Thoracic aorta (tissue), 2 donors: ENCODE measurements around the gene ZNF286A. TPM values are rescaled to one million over a fixed set of nuclear protein-coding genes. Genes with fewer than 3 reads are reported as not detected.
"Not testable (repeated sequence)": the region's sequence is repeated elsewhere in the genome, so short reads cannot be mapped to it uniquely, and the experiment has no call there.

ENCODE experiments used
- ATAC-seq: fragments of 150-250 bp; one replicate; pipeline ENCODE4 v1.8.0; 2017; ENCODE audit warnings: low read depth; ENCODE audit not compliant: insufficient number of reproducible peaks, low FRiP score
- DNase-seq: peaks from one replicate; pipeline ENCODE4 v3.0.0-alpha.2; 2020; ENCODE audit warnings: low spot score
- H3K27ac ChIP-seq, 2 donors: fragments of 200-600 bp; sonication (generic); 1 replicate in 1 of 2; 2 replicates in 1 of 2; pipeline ENCODE4 v1.5.1; 2016; ENCODE audit warnings: mild to moderate bottlenecking in 2 of 2, moderate library complexity in 2 of 2
- H3K27me3 ChIP-seq: fragments of 200-600 bp; sonication (generic); replicated peaks from 2 replicates; pipeline ENCODE4 v1.6.0; 2016; ENCODE audit warnings: mild to moderate bottlenecking; ENCODE audit not compliant: insufficient read depth
- H3K36me3 ChIP-seq: fragments of 200-600 bp; sonication (generic); one replicate; pipeline ENCODE4 v1.5.1; 2016
- H3K4me1 ChIP-seq, 2 donors: fragments of 200-600 bp; sonication (generic); 1 replicate in 1 of 2; 2 replicates in 1 of 2; pipeline versions ENCODE4 v1.5.1 to v1.6.0; 2016; ENCODE audit warnings: low read depth in 2 of 2, mild to moderate bottlenecking in 1 of 2; ENCODE audit not compliant: control insufficient read depth in 1 of 2
- H3K4me3 ChIP-seq: fragments of 200-600 bp; sonication (generic); 2 replicates; pipeline ENCODE4 v1.5.1; 2016; ENCODE audit warnings: mild to moderate bottlenecking
- H3K9me3 ChIP-seq: fragments of 200-600 bp; sonication (generic); 2 replicates; pipeline ENCODE4 v1.5.1; 2016
- total RNA-seq, 2 donors: library from RNA; depleted of rRNA; stranded (reverse); fragments of >200 nt; gene quantifications; one replicate each; pipeline versions ENCODE4 v1.1.0 to v1.2.3, GENCODE V29; 2016

The ZNF286A gene
- total RNA-seq, 2 donors from 2014 or later = 7.6 to 22.4 TPM

- not testable (repeated sequence) for ATAC-seq, H3K36me3 ChIP-seq, H3K27ac ChIP-seq
These were observed 12.1 kb upstream of the ZNF286A start for GRCh38 chr17:15687494-15687893.

DNA sequence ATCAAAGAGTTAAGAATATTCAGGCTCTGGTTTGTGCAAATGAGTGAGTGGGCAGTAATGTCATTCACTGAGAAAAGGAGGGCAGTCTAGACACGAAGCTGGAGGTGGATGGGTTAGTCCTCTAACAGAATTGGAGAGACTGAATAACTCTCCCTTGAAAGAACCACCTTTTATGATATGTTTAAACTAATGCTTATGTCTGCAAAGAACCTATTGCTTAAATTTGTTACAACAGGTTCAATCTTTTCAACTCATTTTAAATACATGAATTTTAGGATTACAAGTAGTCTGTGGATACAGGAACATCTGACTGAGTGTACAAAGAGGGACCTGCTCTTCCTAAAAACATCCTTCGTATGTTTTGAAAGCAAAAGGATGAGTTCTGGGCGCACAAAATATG, 585 bp upstream of the ZNF286A start:
- not testable (repeated sequence) for H3K36me3 ChIP-seq, DNase-seq, H3K4me1 ChIP-seq, H3K9me3 ChIP-seq, H3K27me3 ChIP-seq
- H3K27ac ChIP-seq = peak overlapping the region in 1 of 2 donors; percentile 34
- H3K4me3 ChIP-seq = peak overlapping the region; percentile 78
- peak; percentile 7 for ATAC-seq

More at GRCh38 chr17:15687494-15687893, 12.1 kb upstream of the ZNF286A start:
- not testable (repeated sequence) for H3K9me3 ChIP-seq, H3K4me3 ChIP-seq, H3K4me1 ChIP-seq, H3K27me3 ChIP-seq, DNase-seq

DNA sequence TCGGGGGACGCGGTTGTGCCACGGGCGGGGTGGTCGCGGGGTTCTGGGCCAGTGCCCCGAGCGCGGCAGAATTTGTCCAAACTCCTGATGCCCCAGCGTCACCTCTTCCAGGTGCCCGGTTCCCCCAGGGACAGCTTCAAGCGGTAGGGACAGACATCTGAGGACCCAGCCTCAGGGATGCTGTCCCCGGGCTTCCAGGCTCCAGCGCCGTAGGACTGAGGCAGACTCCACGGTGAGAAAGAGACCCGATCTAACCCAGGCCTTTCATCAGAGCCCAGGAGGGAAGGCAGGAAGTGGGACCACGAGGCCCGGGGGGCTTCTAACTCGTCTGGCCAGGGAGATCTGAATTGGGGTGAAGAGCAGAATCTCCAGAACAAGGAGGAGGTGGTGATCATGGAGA, 385 bp downstream of the ZNF286A start:
- not testable (repeated sequence) for H3K27me3 ChIP-seq, ATAC-seq, H3K9me3 ChIP-seq, H3K36me3 ChIP-seq, DNase-seq, H3K4me1 ChIP-seq
- peak overlapping the region; percentile 78 for H3K4me3 ChIP-seq
- peak overlapping the region in 1 of 2 donors; percentile 34 for H3K27ac ChIP-seq

DNA sequence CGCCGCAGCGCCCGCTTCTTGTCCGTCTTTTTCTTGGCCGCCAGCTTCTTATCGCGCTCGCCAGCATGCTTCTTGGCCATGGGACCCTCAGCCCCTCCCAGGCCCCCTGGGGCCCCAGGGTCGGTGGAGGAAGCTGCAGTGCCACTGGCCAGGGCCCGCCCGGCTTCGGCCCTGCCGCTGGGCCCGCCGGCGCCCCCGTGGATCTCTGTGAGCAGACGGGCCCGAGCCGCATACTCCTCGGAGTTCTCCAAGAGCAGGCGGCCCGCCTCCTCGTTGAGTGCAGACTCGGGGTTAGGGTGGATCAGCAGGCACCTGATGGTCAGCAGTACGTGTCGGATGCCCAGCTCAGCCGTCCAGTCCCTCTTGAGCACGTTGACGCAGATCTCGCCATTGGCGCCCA, 4.7 kb downstream of the ZNF286A start:
- ATAC-seq, H3K4me3 ChIP-seq, H3K27me3 ChIP-seq, H3K9me3 ChIP-seq, DNase-seq, H3K4me1 ChIP-seq, H3K27ac ChIP-seq: not testable (repeated sequence)
- H3K36me3 ChIP-seq = peaks cover 21% of the 10 kb centered on the region

DNA sequence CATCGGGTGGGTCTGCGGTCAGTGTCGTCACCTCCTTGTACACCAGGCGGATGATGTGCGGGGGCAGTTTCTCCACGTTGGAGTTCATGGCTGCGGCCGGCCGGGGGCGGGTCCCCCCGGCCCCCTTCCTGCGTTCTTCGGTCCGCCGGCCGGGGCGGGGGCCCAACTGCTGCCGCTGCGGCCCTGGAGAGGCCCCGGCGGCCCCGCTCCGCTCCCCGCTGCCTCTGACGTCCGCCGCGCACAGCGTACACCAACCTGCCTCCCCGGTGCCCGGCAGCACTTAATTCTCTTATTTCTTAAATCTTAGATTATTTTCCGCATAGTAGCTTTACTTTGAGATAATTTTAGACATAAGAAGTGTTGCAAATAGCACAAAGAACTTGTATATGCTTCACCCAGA, 5.3 kb downstream of the ZNF286A start:
- DNase-seq, H3K27ac ChIP-seq, H3K4me1 ChIP-seq, ATAC-seq, H3K27me3 ChIP-seq, H3K9me3 ChIP-seq, H3K4me3 ChIP-seq: not testable (repeated sequence)
- peaks cover 21% of the 10 kb centered on the region for H3K36me3 ChIP-seq

DNA sequence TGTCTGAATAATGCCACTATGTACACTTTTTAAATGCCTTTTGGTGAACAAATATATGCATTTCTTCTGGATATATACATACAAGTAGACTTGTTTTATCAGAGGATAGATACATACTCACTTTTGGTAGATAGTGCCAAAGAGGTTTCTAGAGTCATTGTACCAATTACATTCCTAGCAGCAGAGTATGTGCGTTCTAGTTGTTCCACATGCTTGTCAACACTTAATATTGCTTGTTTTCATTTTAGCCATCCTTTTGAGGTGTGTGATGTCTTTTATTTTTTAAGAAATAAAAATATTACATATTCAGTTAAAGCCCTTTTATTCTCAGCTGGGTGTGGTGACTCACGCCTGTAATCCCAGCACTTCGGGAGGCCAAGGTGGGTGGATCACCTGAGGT, 9.3 kb downstream of the ZNF286A start:
- not testable (repeated sequence) for ATAC-seq, H3K27me3 ChIP-seq, H3K4me3 ChIP-seq, H3K4me1 ChIP-seq, H3K27ac ChIP-seq, DNase-seq
- Histone ChIP-seq H3K36me3 (peaks cover 29% of the 10 kb centered on the region), H3K9me3 (peaks cover 18% of the 10 kb centered on the region)

DNA sequence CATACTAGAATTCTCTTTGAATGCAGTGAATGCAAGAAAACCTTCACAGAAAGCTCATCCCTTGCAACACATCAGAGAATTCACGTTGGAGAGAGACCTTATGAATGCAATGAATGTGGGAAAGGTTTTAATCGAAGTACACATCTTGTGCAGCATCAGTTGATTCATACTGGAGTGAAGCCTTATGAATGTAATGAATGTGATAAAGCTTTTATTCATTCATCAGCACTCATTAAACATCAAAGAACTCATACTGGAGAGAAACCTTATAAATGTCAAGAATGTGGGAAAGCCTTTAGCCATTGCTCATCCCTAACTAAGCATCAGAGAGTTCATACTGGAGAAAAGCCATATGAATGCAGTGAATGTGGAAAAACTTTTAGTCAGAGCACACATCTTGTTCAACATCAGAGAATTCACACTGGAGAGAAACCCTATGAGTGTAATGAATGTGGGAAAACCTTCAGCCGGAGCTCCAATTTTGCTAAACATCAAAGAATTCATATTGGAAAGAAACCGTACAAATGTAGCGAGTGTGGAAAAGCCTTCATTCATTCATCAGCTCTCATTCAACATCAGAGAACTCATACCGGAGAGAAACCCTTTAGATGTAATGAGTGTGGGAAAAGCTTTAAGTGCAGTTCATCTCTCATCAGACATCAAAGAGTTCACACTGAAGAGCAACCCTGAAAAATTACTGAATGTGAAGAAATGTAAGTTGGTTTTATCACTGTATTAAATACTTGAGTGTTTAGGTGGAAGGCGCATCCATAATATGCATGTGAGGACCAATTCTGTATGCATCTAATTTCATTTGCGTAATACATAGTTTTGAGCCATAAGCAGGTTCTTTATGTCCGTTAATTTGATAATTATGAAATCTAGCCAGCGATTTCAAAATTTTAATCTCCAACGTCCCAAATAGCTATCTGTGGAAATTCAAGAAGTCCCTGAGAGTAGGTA, 17.3 kb downstream of the ZNF286A start:
- peaks cover 49% of the 10 kb centered on the region for H3K9me3 ChIP-seq
- ATAC-seq, H3K4me3 ChIP-seq, H3K4me1 ChIP-seq, DNase-seq, H3K27me3 ChIP-seq, H3K36me3 ChIP-seq, H3K27ac ChIP-seq: not testable (repeated sequence)

DNA sequence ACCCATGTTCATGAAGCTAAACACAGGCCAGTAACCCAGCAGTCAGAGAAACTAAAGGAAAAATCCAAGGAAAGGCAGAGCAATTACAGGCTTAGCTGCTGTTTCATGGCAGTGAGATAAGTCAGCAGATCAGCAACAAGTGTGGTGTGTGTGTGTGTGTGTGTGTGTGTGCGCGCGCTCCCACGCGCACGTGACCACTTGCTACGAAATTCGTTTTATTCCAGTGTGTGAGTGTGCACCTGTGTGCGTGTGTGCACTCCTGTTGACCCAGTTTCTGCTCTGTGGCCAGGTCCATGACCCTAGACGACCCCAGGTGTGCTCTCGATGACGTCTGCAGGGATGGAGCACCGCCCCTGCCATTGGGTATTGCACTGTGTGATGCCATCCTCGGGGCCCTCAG, 31.0 kb downstream of the ZNF286A start:
- not testable (repeated sequence) for DNase-seq, H3K4me1 ChIP-seq, ATAC-seq, H3K27me3 ChIP-seq, H3K36me3 ChIP-seq, H3K27ac ChIP-seq, H3K4me3 ChIP-seq, H3K9me3 ChIP-seq

DNA sequence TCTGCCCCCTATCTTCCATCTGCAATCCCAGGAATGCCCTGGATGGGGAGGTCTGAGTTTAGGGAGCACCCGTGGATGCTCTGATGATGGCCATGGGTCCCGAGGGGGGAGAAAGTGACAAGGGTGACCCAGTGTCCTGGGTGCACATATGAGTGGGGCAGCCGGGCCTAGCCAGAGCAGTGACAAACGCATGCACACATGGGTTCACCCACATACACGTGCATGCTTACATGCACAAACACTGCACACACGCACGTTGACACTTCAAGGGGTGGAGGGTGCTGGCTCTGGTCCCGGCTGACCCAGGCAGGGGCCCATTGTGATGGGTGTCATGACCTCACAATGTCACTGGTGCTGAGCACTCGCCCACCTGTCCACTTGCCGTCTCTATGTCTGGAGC, 32.3 kb downstream of the ZNF286A start, which contains the start of gene TBC1D26:
TBC1D26 (plus strand) TSS at position 384 of the 400 bp plus-strand sequence. CDS start 3,066 bp downstream, outside the sequence.
- H3K4me1 ChIP-seq, H3K27me3 ChIP-seq, H3K27ac ChIP-seq, H3K36me3 ChIP-seq, H3K4me3 ChIP-seq, H3K9me3 ChIP-seq, DNase-seq, ATAC-seq: not testable (repeated sequence)

DNA sequence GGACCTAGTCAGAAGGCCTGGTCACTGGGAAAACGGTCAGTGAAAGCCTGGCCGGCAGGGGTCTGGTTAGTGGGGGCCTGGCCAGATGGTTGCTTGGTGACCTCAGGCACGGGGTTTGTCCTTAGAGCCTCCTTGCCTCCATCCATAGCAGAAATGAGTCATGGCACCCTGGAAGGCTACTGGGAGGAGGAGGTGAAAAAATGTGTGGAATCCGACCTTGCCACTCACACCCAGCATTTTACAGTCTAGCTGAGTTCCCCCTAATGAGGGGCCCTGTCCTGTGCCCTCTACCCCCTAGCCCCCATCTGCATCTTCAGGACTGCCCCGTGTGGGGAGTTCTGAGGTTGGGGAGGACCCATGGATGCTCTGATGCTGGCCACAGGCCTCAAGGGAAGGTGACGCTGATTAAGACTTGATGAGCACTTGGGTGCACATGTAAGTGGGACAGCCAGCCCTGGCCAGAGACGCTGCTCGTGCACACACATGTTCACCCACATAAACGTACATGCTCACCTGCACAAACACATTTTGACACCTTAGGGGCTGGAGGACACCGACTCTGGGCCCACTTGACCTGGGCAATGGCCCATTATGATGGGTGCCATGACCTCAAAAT, 33.7 kb downstream of the ZNF286A start:
- not testable (repeated sequence) for H3K27me3 ChIP-seq, H3K36me3 ChIP-seq, H3K9me3 ChIP-seq, H3K27ac ChIP-seq, H3K4me3 ChIP-seq, H3K4me1 ChIP-seq, ATAC-seq, DNase-seq

DNA sequence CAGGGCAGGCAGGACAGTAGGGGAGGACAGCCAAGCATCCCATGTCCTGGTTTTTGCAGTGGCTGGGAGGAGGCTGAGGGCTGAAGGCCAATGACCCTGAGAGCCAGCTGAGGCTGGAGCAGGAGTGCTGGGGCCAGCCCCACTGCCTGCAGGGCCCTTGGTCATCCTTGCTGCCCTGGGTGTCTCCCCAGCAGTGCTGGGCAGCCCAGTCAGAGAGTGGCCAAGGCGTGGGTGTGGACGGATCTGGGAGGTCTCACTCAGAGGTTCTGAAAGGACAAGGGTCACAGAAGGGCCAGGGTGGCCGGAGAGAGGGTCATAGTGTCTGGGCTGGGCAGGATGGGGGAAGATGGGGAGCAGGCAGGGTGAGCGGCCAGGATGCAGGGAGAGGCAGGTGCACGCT, 37.0 kb downstream of the ZNF286A start:
- not testable (repeated sequence) for H3K36me3 ChIP-seq, H3K4me1 ChIP-seq, H3K4me3 ChIP-seq, DNase-seq, H3K27ac ChIP-seq, H3K27me3 ChIP-seq, H3K9me3 ChIP-seq, ATAC-seq
